HepG2 (cell line): ENCODE measurements around the gene NNAT. TPM values are rescaled to one million over a fixed set of nuclear protein-coding genes. Genes with fewer than 3 reads are reported as not detected.

Experiments
- ATF2 ChIP-seq: sonication (generic); formaldehyde crosslinking; IDR thresholded peaks from 2 replicates; pipeline ENCODE4 v1.4.0; 2020; ENCODE audit warnings: missing genetic modification reagents
- DMTF1 ChIP-seq: sonication (generic); formaldehyde crosslinking; IDR thresholded peaks from 2 replicates; pipeline ENCODE4 v1.4.0; 2020; ENCODE audit warnings: mild to moderate bottlenecking, missing genetic modification reagents
- DRAP1 ChIP-seq: IDR thresholded peaks from 2 replicates; pipeline ENCODE4 v1.6.1; 2016; ENCODE audit warnings: missing genetic modification reagents, missing compliant biosample characterization
- GABPB1 ChIP-seq: IDR thresholded peaks from 2 replicates; pipeline ENCODE4 v1.6.1; 2016; ENCODE audit warnings: mild to moderate bottlenecking, missing genetic modification reagents, moderate library complexity, missing compliant biosample characterization
- GLI4 ChIP-seq: sonication (generic); formaldehyde crosslinking; IDR thresholded peaks from 2 replicates; pipeline ENCODE4 v1.5.1; 2020; ENCODE audit warnings: missing genetic modification reagents, mild to moderate bottlenecking, moderate library complexity, borderline replicate concordance
- HMG20B ChIP-seq: conservative IDR thresholded peaks from 2 replicates; pipeline ENCODE4 v1.6.1; 2016; ENCODE audit warnings: missing genetic modification reagents, missing compliant biosample characterization
- MAFG ChIP-seq: sonication (generic); formaldehyde crosslinking; IDR thresholded peaks from 2 replicates; pipeline ENCODE4 v1.5.1; 2020; ENCODE audit warnings: mild to moderate bottlenecking, missing genetic modification reagents
- MXI1 ChIP-seq: IDR thresholded peaks from 3 replicates; pipeline ENCODE4 v1.6.1; 2012; ENCODE audit warnings: low read depth, low read length, inconsistent platforms, borderline replicate concordance
- NR2F6 ChIP-seq, 2 experiments: IDR thresholded peaks; 2 replicates each; pipeline ENCODE4 v1.6.1; 2016; ENCODE audit warnings: antibody characterized with exemption in 1 of 2, mild to moderate bottlenecking in 1 of 2
- PAXIP1 ChIP-seq: sonication (generic); formaldehyde crosslinking; conservative IDR thresholded peaks from 2 replicates; pipeline ENCODE4 v1.4.0; 2020; ENCODE audit warnings: mild to moderate bottlenecking, missing genetic modification reagents, moderate library complexity
- RCOR2 ChIP-seq: IDR thresholded peaks from 2 replicates; pipeline ENCODE4 v1.6.1; 2016; ENCODE audit warnings: missing biosample characterization, missing genetic modification reagents
- SAP130 ChIP-seq: IDR thresholded peaks from 2 replicates; pipeline ENCODE4 v1.6.1; 2016; ENCODE audit warnings: low read depth
- SOX5 ChIP-seq: IDR thresholded peaks from 2 replicates; pipeline ENCODE4 v1.6.1; 2016; ENCODE audit warnings: borderline replicate concordance
- TBP ChIP-seq: sonication (generic); formaldehyde crosslinking; IDR thresholded peaks from 2 replicates; pipeline ENCODE4 v1.5.0; 2020; ENCODE audit warnings: missing genetic modification reagents
- ZBTB37 ChIP-seq: sonication (generic); formaldehyde crosslinking; IDR thresholded peaks from 2 replicates; pipeline ENCODE4 v1.4.0; 2020; ENCODE audit warnings: mild to moderate bottlenecking, missing genetic modification reagents
- ZFP91 ChIP-seq: sonication (generic); formaldehyde crosslinking; IDR thresholded peaks from 2 replicates; pipeline ENCODE4 v1.9.0; 2022; ENCODE audit warnings: missing genetic modification reagents, mild to moderate bottlenecking, borderline replicate concordance
- ZNF570 ChIP-seq: sonication (generic); formaldehyde crosslinking; IDR thresholded peaks from 2 replicates; pipeline ENCODE4 v1.4.0; 2020; ENCODE audit warnings: mild to moderate bottlenecking, missing genetic modification reagents, borderline replicate concordance
- polyA plus RNA-seq, 8 experiments: library from polyadenylated mRNA; depleted of rRNA in 3 of 8; stranded (reverse) in 7 of 8; unstranded in 1 of 8; fragments of >200 nt; fragmentation: Illumina TruSeq in 4 of 8; extraction: Trizol in 4 of 8; gene quantifications; 2 replicates each; pipeline versions ENCODE4 v1.2.1 to v1.2.3, GENCODE V29; 2011 to 2016; ENCODE audit warnings: low read depth in 4 of 8, missing spikeins in 1 of 8, mixed read lengths in 1 of 8; ENCODE audit not compliant: insufficient read depth in 1 of 8
- total RNA-seq, 5 experiments: library from RNA; depleted of rRNA; stranded (reverse); fragments of >200 nt; fragmentation: Illumina TruSeq; extraction: Trizol; gene quantifications; 2 replicates each; pipeline ENCODE4 v1.2.3, GENCODE V29; 2016; ENCODE audit warnings: low read depth in 1 of 5

NNAT gene
- total and polyA plus RNA-seq, 2 of the 13 experiments (the other 11 are each of a cell fraction or from before 2014, with no cell fraction given): not detected

- no peak for TF ChIP-seq ZBTB37 (CRISPR knock-in tag)
- no peak for TF ChIP-seq ATF2 (CRISPR knock-in tag)
- peak; percentile 65; the same call in 1 of the 2 replicates for TF ChIP-seq GLI4 (CRISPR knock-in tag)
- no peak for TF ChIP-seq ZNF570 (CRISPR knock-in tag)
- peak; percentile 28; the same call in 1 of the 2 replicates for TF ChIP-seq GABPB1 (CRISPR knock-in tag)
- peak; percentile 18; the same call in 1 of the 2 replicates for TF ChIP-seq RCOR2
- TF ChIP-seq HMG20B (CRISPR knock-in tag): no peak
- TF ChIP-seq SAP130: peak; percentile 96
- 0 out of 2 replicates have a peak, but pooled peaks have one; percentile 24 for TF ChIP-seq PAXIP1 (CRISPR knock-in tag)
- peak; percentile 88; the same call in 2 of the 3 replicates for TF ChIP-seq MXI1
- TF ChIP-seq ZFP91 (CRISPR knock-in tag): peak; percentile 49; the same call in 1 of the 2 replicates
- TF ChIP-seq SOX5 (CRISPR knock-in tag): peak; percentile 37; the same call in 1 of the 2 replicates
- TF ChIP-seq NR2F6 (IDR thresholded peaks at IDR 0.05): peak; percentile 51; the same call in 1 of the 2 replicates
- TF ChIP-seq NR2F6 (CRISPR knock-in tag; IDR thresholded peaks at IDR 0.05): peak; percentile 65; the same call in 1 of the 2 replicates
- TF ChIP-seq MAFG: no peak
- TF ChIP-seq TBP: no peak
- TF ChIP-seq DMTF1 (CRISPR knock-in tag): 0 out of 2 replicates have a peak, but pooled peaks have one; percentile 54
- TF ChIP-seq DRAP1 (CRISPR knock-in tag): peak; percentile 31; the same call in 1 of the 2 replicates
Measured at GRCh38 chr20:37526238-37526838, 5.3 kb downstream of the NNAT start (continued).
